GM23338 (cell line): ENCODE measurements around the gene ITPR2.

Experiments used
- EZH2 ChIP-seq: fragments of 200-600 bp; sonication (generic); IDR thresholded peaks from one replicate; pipeline ENCODE4 v1.8.0; 2017; ENCODE audit warnings: antibody characterized with exemption, mild to moderate bottlenecking, low read depth; ENCODE audit not compliant: unreplicated experiment
- EZH2phosphoT487 ChIP-seq: fragments of 200-600 bp; sonication (generic); IDR thresholded peaks from one replicate; pipeline ENCODE4 v1.8.1; 2018; ENCODE audit warnings: antibody characterized with exemption; ENCODE audit not compliant: unreplicated experiment
- NANOG ChIP-seq: IDR thresholded peaks from 2 replicates; pipeline ENCODE4 v1.6.1; 2016; ENCODE audit warnings: antibody characterized with exemption, borderline replicate concordance
- POLR2AphosphoS5 ChIP-seq: IDR thresholded peaks from 2 replicates; pipeline ENCODE4 v1.6.1; 2016; ENCODE audit warnings: antibody characterized with exemption, low read depth
- TF ChIP-seq, protein P1 (sequence below): IDR thresholded peaks from one replicate; pipeline ENCODE4 v1.6.1; 2018; ENCODE audit warnings: antibody characterized with exemption; ENCODE audit not compliant: unreplicated experiment
- TF ChIP-seq, protein P2 (sequence below), 2 experiments: fragments of 200-600 bp in 1 of 2; sonication (generic) in 1 of 2; conservative IDR thresholded peaks; 2 replicates each; pipeline versions ENCODE4 v1.5.1 to v1.6.1; 2016 to 2017; ENCODE audit warnings: antibody characterized with exemption in 2 of 2, low read depth in 2 of 2, mild to moderate bottlenecking in 2 of 2, moderate library complexity in 1 of 2
- TF ChIP-seq, protein P3 (sequence below): IDR thresholded peaks from 2 replicates; pipeline ENCODE4 v1.6.1; 2016; ENCODE audit warnings: antibody characterized with exemption

DNA sequence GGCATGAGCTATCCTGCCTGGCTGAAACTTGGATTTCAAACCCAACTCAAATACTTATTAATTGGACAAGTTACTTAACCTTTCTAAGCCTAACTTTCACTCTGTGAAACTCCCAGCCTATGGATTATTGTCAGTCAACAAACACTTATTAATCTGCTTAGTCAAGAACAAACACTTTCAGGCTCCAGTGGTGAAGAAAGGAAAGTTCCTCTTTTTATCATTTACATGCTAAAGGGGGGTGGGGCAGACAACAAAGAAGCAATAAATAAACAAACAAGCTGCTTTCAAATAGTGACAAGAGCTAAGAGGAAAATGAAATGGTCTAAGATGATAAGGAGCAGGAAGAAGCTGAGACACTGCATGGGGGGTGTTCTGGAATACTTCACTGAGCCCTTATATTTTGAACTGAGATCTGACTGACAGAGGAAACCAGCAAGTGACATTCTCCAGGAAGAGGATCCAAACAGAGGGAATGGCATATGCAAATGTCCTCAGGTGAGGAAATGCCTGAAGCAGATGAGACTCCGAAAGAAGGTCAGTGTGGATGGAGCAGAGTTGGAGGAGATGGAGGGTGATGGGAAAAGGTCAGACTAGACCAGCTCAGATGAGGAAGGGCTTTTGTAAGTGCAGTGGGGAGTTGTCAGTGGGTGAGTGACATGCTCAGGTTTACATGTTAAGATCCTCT lies 259.6 kb downstream of the ITPR2 start:
- TF ChIP-seq EZH2phosphoT487 (no peak), EZH2 (no peak), NANOG (no peak), POLR2AphosphoS5 (no peak)
- TF ChIP-seq, protein P1, sequence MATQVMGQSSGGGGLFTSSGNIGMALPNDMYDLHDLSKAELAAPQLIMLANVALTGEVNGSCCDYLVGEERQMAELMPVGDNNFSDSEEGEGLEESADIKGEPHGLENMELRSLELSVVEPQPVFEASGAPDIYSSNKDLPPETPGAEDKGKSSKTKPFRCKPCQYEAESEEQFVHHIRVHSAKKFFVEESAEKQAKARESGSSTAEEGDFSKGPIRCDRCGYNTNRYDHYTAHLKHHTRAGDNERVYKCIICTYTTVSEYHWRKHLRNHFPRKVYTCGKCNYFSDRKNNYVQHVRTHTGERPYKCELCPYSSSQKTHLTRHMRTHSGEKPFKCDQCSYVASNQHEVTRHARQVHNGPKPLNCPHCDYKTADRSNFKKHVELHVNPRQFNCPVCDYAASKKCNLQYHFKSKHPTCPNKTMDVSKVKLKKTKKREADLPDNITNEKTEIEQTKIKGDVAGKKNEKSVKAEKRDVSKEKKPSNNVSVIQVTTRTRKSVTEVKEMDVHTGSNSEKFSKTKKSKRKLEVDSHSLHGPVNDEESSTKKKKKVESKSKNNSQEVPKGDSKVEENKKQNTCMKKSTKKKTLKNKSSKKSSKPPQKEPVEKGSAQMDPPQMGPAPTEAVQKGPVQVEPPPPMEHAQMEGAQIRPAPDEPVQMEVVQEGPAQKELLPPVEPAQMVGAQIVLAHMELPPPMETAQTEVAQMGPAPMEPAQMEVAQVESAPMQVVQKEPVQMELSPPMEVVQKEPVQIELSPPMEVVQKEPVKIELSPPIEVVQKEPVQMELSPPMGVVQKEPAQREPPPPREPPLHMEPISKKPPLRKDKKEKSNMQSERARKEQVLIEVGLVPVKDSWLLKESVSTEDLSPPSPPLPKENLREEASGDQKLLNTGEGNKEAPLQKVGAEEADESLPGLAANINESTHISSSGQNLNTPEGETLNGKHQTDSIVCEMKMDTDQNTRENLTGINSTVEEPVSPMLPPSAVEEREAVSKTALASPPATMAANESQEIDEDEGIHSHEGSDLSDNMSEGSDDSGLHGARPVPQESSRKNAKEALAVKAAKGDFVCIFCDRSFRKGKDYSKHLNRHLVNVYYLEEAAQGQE: no peak
- TF ChIP-seq, protein P2, sequence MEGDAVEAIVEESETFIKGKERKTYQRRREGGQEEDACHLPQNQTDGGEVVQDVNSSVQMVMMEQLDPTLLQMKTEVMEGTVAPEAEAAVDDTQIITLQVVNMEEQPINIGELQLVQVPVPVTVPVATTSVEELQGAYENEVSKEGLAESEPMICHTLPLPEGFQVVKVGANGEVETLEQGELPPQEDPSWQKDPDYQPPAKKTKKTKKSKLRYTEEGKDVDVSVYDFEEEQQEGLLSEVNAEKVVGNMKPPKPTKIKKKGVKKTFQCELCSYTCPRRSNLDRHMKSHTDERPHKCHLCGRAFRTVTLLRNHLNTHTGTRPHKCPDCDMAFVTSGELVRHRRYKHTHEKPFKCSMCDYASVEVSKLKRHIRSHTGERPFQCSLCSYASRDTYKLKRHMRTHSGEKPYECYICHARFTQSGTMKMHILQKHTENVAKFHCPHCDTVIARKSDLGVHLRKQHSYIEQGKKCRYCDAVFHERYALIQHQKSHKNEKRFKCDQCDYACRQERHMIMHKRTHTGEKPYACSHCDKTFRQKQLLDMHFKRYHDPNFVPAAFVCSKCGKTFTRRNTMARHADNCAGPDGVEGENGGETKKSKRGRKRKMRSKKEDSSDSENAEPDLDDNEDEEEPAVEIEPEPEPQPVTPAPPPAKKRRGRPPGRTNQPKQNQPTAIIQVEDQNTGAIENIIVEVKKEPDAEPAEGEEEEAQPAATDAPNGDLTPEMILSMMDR (conservative IDR thresholded peaks at IDR 0.05; ENCODE audit: low read depth in 2 of 2): no peak
- TF ChIP-seq, protein P3, sequence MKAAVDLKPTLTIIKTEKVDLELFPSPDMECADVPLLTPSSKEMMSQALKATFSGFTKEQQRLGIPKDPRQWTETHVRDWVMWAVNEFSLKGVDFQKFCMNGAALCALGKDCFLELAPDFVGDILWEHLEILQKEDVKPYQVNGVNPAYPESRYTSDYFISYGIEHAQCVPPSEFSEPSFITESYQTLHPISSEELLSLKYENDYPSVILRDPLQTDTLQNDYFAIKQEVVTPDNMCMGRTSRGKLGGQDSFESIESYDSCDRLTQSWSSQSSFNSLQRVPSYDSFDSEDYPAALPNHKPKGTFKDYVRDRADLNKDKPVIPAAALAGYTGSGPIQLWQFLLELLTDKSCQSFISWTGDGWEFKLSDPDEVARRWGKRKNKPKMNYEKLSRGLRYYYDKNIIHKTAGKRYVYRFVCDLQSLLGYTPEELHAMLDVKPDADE: no peak
